ENCODE data around the gene ARCN1.
"Not testable (repeated sequence)": the region's sequence is repeated elsewhere in the genome, so short reads cannot be mapped to it uniquely, and the experiment has no call there.

Gene ARCN1

DNA sequence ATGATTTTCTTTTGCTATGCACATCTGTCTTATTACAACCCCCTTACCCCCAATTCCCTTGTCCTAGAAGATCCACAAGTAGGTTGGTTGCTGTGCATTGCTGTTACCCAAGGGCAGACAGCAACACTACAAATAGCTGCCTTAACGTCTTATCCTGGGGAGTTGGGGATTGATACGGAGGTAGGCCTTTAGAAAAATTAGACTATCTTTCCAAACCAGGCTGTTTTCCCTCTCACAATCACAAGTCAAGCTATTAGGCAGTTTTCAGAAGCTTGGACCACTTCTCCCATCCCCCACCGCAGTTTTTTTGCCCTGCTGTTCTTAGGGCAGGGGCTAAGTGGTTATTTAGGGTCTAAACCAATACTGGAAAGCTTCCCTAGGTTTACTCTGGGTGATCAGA is 32.4 kb downstream of the ARCN1 start:
- no peak for DNase-seq (ENCODE audit: low read depth, low spot score)
- no peak overlapping the region for H3K27ac ChIP-seq

DNA sequence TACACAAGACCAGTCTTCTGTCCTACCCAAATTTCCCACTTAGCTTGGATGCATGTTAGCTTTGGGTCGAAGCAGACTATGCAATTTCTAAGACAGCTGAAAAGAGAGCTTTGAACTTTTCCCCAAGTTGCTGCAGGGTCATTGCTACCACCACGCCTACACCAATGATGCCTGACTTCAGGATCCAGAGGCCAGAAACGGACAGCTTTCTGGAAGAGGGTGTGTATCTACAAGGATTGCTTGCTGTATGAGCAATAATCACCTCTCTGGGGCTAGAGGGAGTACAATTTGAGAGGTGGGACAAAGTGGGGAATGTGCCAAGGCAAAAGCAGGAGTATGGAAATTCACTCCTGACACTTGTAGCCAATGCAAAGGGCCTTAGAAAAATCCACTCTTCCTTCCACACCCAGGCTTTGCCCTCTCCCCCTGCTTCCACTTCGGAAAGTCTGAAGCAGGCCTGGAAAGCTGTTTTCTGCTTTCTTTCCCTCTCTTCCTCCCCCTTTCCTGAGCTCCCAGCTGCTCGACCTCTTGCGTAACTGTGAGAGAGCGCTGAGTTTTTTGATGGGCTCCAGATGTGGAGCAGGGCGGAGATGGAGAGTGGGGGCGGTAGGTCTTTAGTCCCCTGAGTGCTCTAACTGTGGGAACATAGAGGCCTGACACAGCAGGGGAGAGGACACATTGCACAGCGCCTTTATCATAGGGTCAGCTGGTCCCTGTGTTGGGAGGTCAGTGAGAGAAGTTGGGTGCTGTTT is 33.1 kb downstream of the ARCN1 start:
- H3K27ac ChIP-seq: no peak overlapping the region
- no peak for DNase-seq (ENCODE audit: low read depth, low spot score)

DNA sequence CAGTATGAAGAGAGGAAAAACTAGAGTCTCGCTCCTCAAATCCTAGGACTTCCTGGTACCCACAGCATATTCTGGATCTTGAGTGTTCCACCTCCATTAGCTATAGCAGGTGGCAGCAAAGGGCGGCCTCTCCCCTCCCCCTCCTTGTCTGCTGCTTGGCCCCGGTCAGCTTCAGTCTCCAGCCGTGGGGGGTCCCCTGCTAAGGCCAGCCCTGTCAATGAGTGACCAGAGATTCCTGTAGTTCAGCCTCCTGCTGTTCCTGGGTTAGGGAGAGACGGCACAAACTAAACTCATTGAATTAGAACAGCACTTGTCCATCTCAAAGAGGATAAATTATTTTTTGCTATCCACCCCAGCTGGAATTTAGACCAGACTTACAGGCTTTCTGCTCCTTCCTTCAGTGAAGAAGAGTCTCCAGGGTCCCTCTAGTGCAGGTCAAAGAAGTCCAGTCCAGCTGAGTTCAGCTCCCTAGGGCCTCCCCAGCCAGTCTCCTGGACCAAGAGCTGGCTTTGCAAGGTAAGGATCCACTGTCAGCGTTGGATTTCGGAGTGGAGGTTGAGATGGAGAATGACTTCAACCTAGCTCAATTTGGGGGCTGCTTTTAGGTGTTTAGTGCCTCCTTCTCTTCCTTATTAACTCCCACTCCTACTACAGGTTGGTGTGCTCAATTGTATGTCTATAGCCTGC is 34.1 kb downstream of the ARCN1 start:
- DNase-seq (ENCODE audit: low read depth, low spot score): no peak
- H3K27ac ChIP-seq: no peak overlapping the region

DNA sequence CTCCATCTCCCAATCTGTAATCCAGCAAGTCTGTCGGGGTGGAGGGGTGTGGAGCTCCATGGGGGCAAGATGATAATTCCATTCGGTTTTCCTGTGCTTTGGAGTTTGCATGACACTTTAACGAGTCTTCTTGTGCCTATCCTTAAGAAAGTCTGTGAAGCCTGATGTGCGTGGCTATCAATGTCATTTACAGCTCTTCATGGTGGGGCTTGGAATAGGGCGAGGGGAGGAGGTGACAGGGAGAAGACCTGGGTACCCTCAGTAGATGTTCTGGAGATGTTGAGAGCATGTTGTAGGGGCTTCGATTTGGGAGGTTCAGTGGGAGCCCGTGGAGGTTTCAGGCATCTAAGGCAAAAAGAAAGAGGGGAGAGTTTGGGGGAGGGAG is 34.6 kb downstream of the ARCN1 start:
- H3K27ac ChIP-seq: no peak overlapping the region
- no peak for DNase-seq (ENCODE audit: low read depth, low spot score)

DNA sequence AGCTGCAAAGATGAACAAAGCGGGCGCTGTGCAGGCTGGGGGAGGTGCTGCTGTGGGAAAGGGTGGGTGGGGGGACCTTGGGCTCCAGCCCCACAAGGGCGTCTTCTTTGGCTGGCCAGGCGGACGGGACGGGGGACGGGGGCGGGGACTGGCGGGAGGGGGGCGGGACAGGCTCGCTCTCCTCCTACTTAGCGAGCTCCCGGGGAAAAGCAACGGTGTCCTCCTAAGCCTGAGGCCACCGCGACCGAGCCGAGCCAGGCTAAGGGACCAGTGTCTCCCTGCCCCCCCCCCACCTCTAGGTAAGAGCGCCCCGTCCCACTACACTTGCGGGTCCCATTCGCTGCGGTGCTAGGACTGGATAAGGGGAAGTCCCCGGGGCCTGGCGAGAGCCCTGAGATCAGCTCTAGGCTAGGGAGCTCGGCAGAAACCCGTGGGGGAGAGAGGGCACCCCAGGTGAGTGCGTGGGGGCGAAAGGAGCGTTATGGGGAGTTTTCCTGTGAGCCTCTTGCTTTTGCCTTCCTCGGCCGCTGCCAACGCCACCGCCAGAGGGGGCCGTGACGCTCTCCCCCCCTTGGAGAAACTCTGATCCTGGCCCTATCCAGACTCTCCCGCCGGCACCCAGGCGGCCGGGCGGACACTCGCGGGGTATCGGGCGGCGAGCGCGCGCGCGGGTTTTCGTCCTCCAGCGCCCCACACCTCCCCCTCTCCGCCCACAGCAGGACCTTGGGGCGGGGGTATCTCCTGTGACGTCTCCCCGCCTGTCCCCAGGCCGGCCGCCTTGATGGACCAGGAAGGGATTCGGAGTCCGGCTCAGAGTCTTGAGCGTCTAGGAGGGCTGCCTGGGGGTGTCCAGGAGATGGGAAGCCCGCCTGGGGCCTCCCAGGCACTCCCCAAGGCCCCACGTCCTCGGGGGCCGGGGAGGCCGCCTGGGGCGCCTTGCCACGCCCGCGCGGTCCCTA is 35.5 kb downstream of the ARCN1 start, which contains the start of gene PHLDB1:
PHLDB1 (plus strand) TSS at position 215 of the 959 bp plus-strand sequence. CDS start 6,222 bp downstream, outside the sequence.
- no peak for DNase-seq (ENCODE audit: low read depth, low spot score)
- H3K27ac ChIP-seq: no peak within 1 kb of the TSS

DNA sequence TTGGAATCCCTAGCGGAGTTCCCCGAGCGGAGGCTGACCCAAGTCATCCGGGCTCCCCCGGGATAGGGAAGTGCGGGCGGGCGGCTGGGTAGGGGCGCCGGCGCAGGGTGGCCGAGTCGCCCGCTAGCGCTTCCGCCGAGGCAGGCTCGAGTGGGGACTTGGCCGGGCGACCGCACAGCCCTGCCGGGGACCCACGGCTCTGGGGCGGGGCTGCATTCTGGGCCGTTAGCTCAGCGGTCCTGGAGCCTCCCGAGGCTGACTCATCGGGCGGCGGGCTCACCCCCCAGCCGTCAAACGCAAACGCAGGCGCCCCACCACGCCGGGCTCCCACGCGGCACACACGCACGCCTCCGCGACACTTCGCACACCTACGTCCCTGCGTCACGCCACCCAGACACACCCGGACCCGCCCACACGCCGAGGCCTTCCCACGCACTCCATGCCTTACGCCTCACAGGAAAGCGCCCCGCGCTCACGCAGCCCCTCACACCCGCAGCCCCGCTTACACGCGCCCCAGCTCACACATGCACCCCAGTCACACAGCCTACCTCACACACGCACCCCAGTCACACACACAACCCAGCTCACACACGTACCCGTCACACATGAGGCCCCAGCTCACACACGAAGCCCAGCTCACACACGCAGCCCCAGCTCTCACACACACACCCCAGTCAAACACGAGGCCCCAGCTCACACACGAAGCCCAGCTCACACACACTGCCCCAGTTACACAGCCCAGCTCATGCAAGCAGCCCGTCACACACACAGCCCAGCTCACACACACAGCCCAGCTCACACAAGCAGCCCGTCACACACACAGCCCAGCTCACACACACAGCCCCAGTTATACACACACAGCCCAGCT is 36.4 kb downstream of the ARCN1 start:
- DNase-seq (ENCODE audit: low read depth, low spot score): no peak
- H3K27ac ChIP-seq: no peak overlapping the region

DNA sequence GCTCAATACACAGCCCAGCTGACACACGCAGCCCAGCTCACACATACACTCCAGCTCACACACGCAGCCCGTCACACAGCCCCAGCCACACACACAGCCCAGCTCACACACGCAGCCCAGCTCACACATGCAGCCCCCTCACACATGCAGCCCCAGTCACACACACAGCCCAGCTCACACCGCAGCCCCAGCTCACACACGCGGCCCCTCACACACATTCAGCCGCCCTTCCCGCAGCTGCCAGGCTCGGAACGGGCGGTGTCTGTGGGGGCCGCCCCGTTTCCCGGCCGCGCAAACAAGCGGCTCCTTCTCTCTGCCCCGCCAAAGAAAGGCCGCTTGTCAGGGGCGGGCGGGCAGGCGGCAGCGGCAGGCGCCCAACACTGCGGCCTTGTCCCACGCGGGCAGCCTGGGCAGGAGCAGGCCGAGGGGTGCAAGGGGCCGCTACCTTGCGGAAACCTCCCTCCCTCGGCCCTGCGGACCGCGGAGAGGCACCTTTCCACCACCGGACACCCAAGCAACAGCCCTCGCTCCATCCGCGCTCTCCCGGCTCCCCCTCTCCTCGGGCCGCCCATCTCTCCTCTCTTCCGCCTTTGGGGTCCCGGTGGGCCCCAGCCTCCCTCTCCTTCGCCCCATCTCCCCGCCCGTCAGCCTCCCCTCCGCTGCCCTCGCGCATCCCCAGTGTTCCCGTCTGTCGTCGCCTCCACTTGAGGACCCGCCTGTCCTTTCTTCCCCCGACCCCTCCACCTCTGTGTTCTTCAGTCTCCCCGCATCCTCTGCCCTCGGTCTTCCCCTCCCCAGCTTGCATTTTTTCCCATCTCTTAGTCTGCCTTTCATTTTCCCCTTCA is 37.4 kb downstream of the ARCN1 start:
- H3K27ac ChIP-seq: no peak overlapping the region
- DNase-seq (ENCODE audit: low read depth, low spot score): no peak

DNA sequence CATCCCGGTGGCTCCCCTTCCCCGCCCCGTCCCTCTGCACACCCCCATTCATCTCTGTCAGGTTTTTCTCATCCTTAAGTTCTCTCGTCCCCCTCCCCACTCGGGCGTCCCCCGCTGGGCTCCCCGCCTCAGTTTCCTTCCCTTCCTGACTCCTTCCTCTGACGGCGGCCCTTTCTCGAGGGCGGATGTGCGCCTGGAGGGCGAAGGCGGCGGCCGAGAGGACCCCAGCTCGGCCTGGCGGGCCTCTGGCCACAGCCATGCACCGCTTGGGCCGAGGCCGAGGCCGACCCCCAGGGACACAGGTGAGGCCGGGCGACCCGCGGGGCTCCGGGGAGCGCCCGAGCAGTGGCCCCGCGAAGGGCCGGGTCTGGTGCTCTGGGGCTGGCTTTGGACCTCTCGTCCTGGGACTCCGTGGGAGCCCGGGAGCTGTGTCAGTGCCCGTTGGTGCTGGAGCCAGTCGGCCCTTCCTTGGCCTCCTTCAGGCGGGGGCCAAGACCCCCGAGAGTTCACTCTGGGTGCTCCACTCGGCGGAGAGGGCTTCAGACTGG is 38.1 kb downstream of the ARCN1 start:
- H3K27ac ChIP-seq: no peak overlapping the region
- no peak for DNase-seq (ENCODE audit: low read depth, low spot score)

DNA sequence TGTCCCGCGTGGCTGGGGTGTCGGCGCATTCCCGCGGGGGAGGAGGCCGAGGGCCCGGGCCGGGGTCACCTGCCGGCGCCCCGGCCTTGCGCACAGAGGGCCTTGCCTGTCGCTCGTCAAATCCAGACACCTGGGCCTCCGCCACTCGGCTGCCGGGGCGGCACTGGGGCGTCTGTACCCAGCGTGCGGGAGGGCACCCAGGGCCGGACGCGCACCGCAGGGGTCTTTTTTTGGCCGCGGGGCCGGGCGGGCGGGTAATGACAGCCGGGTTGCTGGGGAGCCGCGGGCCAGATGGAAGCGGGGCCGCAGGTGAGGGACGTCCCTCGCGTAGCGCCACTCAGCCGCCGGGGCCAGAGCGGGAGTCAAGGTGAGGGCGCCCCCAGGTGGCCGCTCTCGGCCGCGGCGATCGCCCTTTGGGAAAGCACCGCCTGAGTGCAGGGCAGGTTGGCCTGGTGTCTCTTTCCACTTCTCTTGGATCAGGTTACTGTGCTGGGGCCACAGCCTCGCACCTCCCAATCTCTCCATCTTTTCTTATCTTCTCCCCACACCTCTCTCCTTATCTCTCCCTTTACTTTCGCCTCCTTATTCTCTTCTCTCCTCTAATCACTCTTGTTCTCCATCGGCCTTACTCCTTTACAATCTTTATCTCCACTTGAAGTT is 38.7 kb downstream of the ARCN1 start:
- no peak overlapping the region for H3K27ac ChIP-seq

DNA sequence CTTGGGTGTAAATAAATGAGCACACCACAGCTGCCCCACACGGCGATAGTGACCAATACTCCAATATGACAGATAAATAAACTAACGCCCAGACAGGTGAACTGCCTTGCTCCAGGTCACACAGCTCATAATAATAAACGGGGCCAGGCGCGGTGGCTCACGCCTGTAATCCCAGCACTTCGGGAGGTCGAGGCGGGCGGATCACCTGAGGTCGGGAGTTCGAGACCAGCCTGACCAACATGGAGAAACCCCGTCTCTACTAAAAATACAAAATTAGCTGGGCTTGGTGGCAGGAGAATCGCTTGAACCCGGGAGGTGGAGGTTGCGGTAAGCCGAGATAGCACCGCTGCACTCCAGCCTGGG is 39.2 kb downstream of the ARCN1 start:
- H3K27ac ChIP-seq; DNase-seq (ENCODE audit: low read depth, low spot score): not testable (repeated sequence)

More for the DNA sequence above, 38.7 kb downstream of the ARCN1 start:
- DNase-seq (ENCODE audit: low read depth, low spot score): no peak

DNA sequence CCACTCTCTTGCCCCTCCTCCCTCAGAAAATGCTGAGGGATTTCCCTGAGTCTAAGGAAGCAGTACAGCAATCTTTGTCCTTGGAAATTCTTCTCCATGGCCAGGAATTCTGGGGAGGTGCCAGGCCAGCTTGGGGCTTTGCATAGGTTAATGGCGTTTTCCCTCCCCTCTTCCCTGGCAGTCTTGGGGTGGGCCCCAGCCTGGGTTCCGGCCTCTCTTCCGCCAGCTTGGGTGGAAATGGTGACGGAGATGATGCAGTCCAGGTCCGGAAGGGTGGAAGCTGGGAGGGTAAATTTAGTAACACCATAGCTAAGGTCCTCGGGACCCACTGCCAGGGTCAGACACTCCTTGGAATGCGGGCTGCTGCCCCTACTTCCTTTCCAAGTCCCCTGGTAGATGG is 40.2 kb downstream of the ARCN1 start:
- no peak for DNase-seq (ENCODE audit: low read depth, low spot score)
- H3K27ac ChIP-seq: no peak overlapping the region

DNA sequence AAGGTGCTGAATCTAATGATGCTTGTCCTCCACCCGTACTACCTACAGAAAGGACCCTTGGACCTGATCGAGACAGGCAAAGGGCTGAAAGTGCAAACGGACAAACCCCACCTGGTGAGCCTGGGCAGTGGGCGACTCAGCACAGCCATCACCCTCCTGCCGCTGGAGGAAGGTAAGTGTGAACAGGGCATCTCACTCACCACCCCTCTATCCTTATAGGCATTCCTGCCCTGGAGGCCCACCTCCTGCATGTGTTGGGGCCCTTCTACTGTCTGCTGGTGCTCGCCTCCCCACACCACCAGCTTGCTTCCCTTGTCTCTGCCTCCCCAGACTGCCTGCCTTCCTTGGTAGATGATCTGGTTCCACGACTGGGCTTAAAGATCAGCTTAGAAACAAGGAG is 42.3 kb downstream of the ARCN1 start:
- DNase-seq (ENCODE audit: low read depth, low spot score): no peak
- H3K27ac ChIP-seq: no peak overlapping the region

DNA sequence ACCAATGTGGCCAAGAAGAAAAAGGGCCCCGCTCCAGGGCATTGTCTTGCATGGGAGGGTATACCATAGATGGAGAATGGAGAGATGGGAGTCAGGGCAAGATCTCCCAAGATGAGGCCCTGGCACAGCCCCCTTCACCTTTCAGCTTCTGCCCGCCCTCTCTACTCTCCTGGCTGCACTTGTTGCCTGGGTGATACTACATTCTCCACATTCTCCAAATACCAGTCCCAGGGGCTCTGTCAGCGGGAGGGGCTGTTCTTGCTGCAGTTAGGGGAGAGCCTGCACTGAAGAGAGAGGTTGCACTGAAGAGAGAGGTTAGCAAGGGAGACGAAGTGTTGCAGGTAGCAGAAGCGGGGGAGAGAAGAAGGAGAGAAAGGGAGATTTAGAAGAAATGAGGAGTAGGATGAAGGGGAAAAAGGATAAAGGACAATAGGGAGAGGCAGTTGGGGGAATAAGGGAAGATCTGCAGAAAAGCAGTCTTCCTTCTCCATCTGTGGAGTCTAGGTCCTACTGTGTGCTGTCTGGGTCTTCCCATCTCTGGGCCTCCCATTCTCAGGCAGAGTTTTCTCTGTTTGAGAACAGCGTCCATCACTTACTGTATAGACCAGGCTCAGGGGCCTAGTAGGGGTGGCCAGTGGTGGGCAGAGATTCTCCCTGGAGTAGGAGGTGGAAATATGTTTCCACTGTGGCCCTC is 43.2 kb downstream of the ARCN1 start:
- no peak for DNase-seq (ENCODE audit: low read depth, low spot score)

DNA sequence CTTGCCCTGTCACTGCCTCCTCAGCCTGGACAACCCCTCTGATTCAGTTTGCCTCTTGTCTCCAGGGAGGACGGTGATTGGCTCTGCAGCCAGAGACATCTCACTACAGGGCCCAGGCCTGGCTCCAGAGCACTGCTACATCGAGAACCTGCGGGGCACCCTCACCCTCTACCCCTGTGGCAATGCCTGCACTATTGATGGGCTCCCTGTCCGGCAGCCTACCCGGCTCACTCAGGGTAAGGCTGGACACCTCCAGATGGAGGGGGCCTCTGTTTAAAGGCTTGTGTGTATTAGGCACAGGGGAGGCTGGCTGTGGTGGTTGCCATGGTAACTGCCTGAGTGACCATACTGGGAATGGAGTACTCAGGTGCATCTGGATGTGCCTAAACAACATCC is 43.8 kb downstream of the ARCN1 start:
- H3K27ac ChIP-seq: no peak overlapping the region
- DNase-seq (ENCODE audit: low read depth, low spot score): no peak

More for the DNA sequence above, 43.2 kb downstream of the ARCN1 start:
- no peak overlapping the region for H3K27ac ChIP-seq

DNA sequence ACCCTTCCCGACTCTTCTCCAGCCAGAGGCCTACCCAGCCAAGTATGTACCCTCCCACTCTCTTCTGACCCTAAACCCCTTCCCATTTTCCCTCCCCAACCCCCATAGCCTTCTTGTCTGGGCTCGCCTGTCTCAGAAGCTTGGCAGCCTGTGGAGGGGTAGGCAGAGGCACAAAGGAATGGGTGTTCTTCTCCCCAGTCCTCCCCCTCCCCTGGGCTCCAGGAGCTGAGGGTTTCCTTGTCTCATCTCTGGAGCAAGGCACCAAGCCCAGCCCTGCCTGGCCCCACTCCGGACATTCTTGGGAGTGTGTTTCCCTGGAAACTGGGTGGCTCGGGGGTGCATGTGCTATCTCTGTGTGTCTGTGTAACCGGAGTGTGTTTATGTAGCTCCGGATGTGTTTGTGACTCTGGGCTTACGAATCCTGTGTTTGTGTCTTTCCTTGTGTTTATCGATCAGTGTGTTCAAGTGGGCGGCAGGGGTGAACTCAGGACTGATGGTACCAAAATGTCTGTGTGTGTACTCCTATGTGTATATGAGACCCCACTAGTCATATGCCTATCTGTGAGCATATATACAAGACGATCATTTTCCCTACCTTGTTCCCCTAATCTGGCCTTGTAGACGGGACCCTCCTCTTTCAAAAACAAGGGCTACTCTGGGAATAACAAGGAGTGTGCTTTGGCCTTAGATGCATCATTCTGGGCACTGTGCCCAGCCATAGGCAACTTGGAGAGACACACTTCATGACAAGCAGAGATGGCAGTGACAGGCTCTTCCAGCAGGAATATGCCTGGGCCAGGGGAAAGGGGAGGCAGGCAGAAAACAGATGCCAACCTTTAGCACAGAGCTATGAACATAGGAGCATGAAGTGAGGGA is 46.1 kb downstream of the ARCN1 start:
- no peak for DNase-seq (ENCODE audit: low read depth, low spot score)
- peak overlapping the region; percentile 80 for H3K27ac ChIP-seq

DNA sequence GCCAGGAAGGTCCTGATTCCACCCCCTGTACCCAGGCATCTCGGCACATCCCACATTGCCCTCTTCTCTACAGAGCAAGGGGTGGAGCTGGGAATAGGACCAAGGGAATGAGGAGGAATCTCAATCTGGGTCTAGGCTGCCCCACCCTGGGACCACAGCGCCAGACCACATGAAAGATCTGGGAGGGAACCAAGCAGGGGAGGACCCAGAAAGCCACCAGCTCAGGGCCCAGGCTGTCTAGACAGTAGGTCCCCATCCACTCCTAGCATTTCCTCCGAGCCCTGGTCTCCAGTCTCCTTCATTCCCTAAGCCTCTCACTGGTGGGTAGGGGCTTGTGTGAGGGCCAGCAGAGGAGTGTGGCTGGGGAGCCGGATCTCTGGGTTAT is 46.8 kb downstream of the ARCN1 start:
- peak overlapping the region; percentile 80 for H3K27ac ChIP-seq

More for the DNA sequence above, 46.8 kb downstream of the ARCN1 start:
- DNase-seq (ENCODE audit: low read depth, low spot score): no peak

All from epithelial cell of prostate (primary cell).